HEK293 (cell line): ENCODE results near the gene TOM1L2.

Source experiments
- GFI1B ChIP-seq: fragments of 450-650 bp; formaldehyde crosslinking; IDR thresholded peaks from 2 replicates; pipeline ENCODE4 v1.5.1; 2016; ENCODE audit warnings: missing biosample characterization, missing genetic modification characterization
- KLF16 ChIP-seq: fragments of 450-650 bp; formaldehyde crosslinking; IDR thresholded peaks from 2 replicates; pipeline ENCODE4 v1.5.1; 2017; ENCODE audit warnings: missing biosample characterization, missing genetic modification characterization
- MYNN ChIP-seq: fragments of 450-650 bp; formaldehyde crosslinking; IDR thresholded peaks from 2 replicates; pipeline ENCODE4 v1.5.1; 2016; ENCODE audit warnings: missing biosample characterization, missing genetic modification characterization, borderline replicate concordance
- PRDM10 ChIP-seq: fragments of 450-650 bp; formaldehyde crosslinking; IDR thresholded peaks from 2 replicates; pipeline ENCODE4 v1.5.1; 2016; ENCODE audit warnings: missing biosample characterization, missing genetic modification characterization
- SP3 ChIP-seq: fragments of 450-650 bp; formaldehyde crosslinking; IDR thresholded peaks from 2 replicates; pipeline ENCODE4 v1.5.1; 2016; ENCODE audit warnings: missing biosample characterization, missing genetic modification characterization
- ZBTB17 ChIP-seq: fragments of 450-650 bp; formaldehyde crosslinking; IDR thresholded peaks from 2 replicates; pipeline ENCODE4 v1.5.1; 2016; ENCODE audit warnings: missing biosample characterization, missing genetic modification characterization
- ZEB2 ChIP-seq: fragments of 450-650 bp; formaldehyde crosslinking; IDR thresholded peaks from 2 replicates; pipeline ENCODE4 v1.5.1; 2016; ENCODE audit warnings: missing biosample characterization, missing genetic modification characterization
- ZFP41 ChIP-seq: fragments of 450-650 bp; formaldehyde crosslinking; IDR thresholded peaks from 2 replicates; pipeline ENCODE4 v1.5.1; 2016; ENCODE audit warnings: missing biosample characterization, missing genetic modification characterization, borderline replicate concordance
- ZNF146 ChIP-seq: fragments of 450-650 bp; formaldehyde crosslinking; IDR thresholded peaks from 2 replicates; pipeline ENCODE4 v1.5.1; 2016; ENCODE audit warnings: missing biosample characterization, missing genetic modification characterization
- ZNF155 ChIP-seq: fragments of 450-650 bp; formaldehyde crosslinking; IDR thresholded peaks from 2 replicates; pipeline ENCODE4 v1.5.1; 2016; ENCODE audit warnings: missing biosample characterization, missing genetic modification characterization
- ZNF16 ChIP-seq: fragments of 450-650 bp; formaldehyde crosslinking; IDR thresholded peaks from 2 replicates; pipeline ENCODE4 v1.5.1; 2016; ENCODE audit warnings: low read depth, missing biosample characterization, missing genetic modification characterization
- ZNF175 ChIP-seq: fragments of 450-650 bp; formaldehyde crosslinking; IDR thresholded peaks from 2 replicates; pipeline ENCODE4 v1.5.1; 2016; ENCODE audit warnings: missing biosample characterization, missing genetic modification characterization
- ZNF18 ChIP-seq: fragments of 450-650 bp; formaldehyde crosslinking; IDR thresholded peaks from 2 replicates; pipeline ENCODE4 v1.5.1; 2016; ENCODE audit warnings: missing biosample characterization, missing genetic modification characterization
- ZNF221 ChIP-seq: fragments of 450-650 bp; formaldehyde crosslinking; IDR thresholded peaks from 2 replicates; pipeline ENCODE4 v1.5.1; 2017; ENCODE audit warnings: missing biosample characterization, missing genetic modification characterization, borderline replicate concordance
- ZNF350 ChIP-seq: fragments of 450-650 bp; formaldehyde crosslinking; IDR thresholded peaks from 2 replicates; pipeline ENCODE4 v1.5.0; 2017; ENCODE audit warnings: missing biosample characterization, mild to moderate bottlenecking, missing genetic modification characterization
- ZNF473 ChIP-seq: fragments of 450-650 bp; formaldehyde crosslinking; IDR thresholded peaks from 2 replicates; pipeline ENCODE4 v1.5.1; 2017; ENCODE audit warnings: missing biosample characterization, missing genetic modification characterization
- ZNF529 ChIP-seq: fragments of 450-650 bp; formaldehyde crosslinking; IDR thresholded peaks from 2 replicates; pipeline ENCODE4 v1.5.1; 2017; ENCODE audit warnings: missing genetic modification characterization, missing biosample characterization; ENCODE audit not compliant: insufficient replicate concordance
- ZNF600 ChIP-seq: fragments of 450-650 bp; formaldehyde crosslinking; IDR thresholded peaks from 2 replicates; pipeline ENCODE4 v1.5.1; 2016; ENCODE audit warnings: missing biosample characterization, missing genetic modification characterization
- ZNF629 ChIP-seq: fragments of 450-650 bp; formaldehyde crosslinking; IDR thresholded peaks from 2 replicates; pipeline ENCODE4 v1.5.1; 2017; ENCODE audit warnings: missing biosample characterization, missing genetic modification characterization
- ZNF664 ChIP-seq: fragments of 450-650 bp; formaldehyde crosslinking; IDR thresholded peaks from 2 replicates; pipeline ENCODE4 v1.5.1; 2016; ENCODE audit warnings: missing biosample characterization, missing genetic modification characterization
- ZSCAN30 ChIP-seq: fragments of 450-650 bp; IDR thresholded peaks from 2 replicates; pipeline ENCODE4 v1.5.1; 2018; ENCODE audit warnings: missing biosample characterization, mild to moderate bottlenecking, missing genetic modification characterization, moderate library complexity
- TF ChIP-seq, protein P1 (sequence below): fragments of 450-650 bp; formaldehyde crosslinking; IDR thresholded peaks from 2 replicates; pipeline ENCODE4 v1.5.1; 2016; ENCODE audit warnings: missing biosample characterization, missing genetic modification characterization
- TF ChIP-seq, protein P2 (sequence below): fragments of 450-650 bp; formaldehyde crosslinking; IDR thresholded peaks from 2 replicates; pipeline ENCODE4 v1.5.1; 2016; ENCODE audit warnings: missing biosample characterization, missing genetic modification characterization
- TF ChIP-seq, protein P3 (sequence below): fragments of 450-650 bp; formaldehyde crosslinking; IDR thresholded peaks from 2 replicates; pipeline ENCODE4 v1.5.1; 2016; ENCODE audit warnings: missing biosample characterization, missing genetic modification characterization
- TF ChIP-seq, protein P4 (sequence below): fragments of 450-650 bp; IDR thresholded peaks from 2 replicates; pipeline ENCODE4 v1.5.1; 2018; ENCODE audit warnings: missing biosample characterization, missing genetic modification characterization

Gene TOM1L2

GRCh38 chr17:17972126-17972951, at the start of gene TOM1L2, which contains the start of gene DRC3 (continued):
- TF ChIP-seq, protein P1, sequence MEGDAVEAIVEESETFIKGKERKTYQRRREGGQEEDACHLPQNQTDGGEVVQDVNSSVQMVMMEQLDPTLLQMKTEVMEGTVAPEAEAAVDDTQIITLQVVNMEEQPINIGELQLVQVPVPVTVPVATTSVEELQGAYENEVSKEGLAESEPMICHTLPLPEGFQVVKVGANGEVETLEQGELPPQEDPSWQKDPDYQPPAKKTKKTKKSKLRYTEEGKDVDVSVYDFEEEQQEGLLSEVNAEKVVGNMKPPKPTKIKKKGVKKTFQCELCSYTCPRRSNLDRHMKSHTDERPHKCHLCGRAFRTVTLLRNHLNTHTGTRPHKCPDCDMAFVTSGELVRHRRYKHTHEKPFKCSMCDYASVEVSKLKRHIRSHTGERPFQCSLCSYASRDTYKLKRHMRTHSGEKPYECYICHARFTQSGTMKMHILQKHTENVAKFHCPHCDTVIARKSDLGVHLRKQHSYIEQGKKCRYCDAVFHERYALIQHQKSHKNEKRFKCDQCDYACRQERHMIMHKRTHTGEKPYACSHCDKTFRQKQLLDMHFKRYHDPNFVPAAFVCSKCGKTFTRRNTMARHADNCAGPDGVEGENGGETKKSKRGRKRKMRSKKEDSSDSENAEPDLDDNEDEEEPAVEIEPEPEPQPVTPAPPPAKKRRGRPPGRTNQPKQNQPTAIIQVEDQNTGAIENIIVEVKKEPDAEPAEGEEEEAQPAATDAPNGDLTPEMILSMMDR = no peak
- TF ChIP-seq, protein P2, sequence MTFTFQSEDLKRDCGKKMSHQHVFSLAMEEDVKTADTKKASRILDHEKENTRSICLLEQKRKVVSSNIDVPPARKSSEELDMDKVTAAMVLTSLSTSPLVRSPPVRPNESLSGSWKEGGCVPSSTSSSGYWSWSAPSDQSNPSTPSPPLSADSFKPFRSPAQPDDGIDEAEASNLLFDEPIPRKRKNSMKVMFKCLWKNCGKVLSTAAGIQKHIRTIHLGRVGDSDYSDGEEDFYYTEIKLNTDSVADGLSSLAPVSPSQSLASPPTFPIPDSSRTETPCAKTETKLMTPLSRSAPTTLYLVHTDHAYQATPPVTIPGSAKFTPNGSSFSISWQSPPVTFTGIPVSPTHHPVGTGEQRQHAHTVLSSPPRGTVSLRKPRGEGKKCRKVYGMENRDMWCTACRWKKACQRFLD (tag by site-specific recombination) = no peak
- no peak for TF ChIP-seq ZNF175
- TF ChIP-seq ZNF473 (tag by site-specific recombination) = no peak
- TF ChIP-seq ZBTB17 (tag by site-specific recombination) = peak; percentile 81
- TF ChIP-seq, protein P3, sequence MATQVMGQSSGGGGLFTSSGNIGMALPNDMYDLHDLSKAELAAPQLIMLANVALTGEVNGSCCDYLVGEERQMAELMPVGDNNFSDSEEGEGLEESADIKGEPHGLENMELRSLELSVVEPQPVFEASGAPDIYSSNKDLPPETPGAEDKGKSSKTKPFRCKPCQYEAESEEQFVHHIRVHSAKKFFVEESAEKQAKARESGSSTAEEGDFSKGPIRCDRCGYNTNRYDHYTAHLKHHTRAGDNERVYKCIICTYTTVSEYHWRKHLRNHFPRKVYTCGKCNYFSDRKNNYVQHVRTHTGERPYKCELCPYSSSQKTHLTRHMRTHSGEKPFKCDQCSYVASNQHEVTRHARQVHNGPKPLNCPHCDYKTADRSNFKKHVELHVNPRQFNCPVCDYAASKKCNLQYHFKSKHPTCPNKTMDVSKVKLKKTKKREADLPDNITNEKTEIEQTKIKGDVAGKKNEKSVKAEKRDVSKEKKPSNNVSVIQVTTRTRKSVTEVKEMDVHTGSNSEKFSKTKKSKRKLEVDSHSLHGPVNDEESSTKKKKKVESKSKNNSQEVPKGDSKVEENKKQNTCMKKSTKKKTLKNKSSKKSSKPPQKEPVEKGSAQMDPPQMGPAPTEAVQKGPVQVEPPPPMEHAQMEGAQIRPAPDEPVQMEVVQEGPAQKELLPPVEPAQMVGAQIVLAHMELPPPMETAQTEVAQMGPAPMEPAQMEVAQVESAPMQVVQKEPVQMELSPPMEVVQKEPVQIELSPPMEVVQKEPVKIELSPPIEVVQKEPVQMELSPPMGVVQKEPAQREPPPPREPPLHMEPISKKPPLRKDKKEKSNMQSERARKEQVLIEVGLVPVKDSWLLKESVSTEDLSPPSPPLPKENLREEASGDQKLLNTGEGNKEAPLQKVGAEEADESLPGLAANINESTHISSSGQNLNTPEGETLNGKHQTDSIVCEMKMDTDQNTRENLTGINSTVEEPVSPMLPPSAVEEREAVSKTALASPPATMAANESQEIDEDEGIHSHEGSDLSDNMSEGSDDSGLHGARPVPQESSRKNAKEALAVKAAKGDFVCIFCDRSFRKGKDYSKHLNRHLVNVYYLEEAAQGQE (tag by site-specific recombination) = peak; percentile 13; the same call in 1 of the 2 replicates
- no peak for TF ChIP-seq GFI1B (tag by site-specific recombination)
- TF ChIP-seq ZNF600 (tag by site-specific recombination) = peak; percentile 69
- no peak for TF ChIP-seq ZFP41 (tag by site-specific recombination)
- 0 out of 2 replicates have a peak, but pooled peaks have one; percentile 25 for TF ChIP-seq ZEB2 (tag by site-specific recombination)
- TF ChIP-seq MYNN (tag by site-specific recombination) = peak; percentile 92
- TF ChIP-seq SP3 (tag by site-specific recombination) = peak; percentile 99
- no peak; the same call in 1 of the 2 replicates for TF ChIP-seq PRDM10 (tag by site-specific recombination)
- no peak for TF ChIP-seq ZNF664 (tag by site-specific recombination)
- no peak for TF ChIP-seq ZNF18 (tag by site-specific recombination)
- no peak for TF ChIP-seq ZNF350 (tag by site-specific recombination)
- TF ChIP-seq KLF16 (tag by site-specific recombination) = peak; percentile 37; the same call in 1 of the 2 replicates
- peak; percentile 38; the same call in 1 of the 2 replicates for TF ChIP-seq ZNF629
- no peak for TF ChIP-seq ZNF16 (tag by site-specific recombination)
- TF ChIP-seq ZNF529 (tag by site-specific recombination) = no peak
- TF ChIP-seq ZNF155 (tag by site-specific recombination) = no peak
- no peak for TF ChIP-seq ZNF221 (tag by site-specific recombination)
- TF ChIP-seq, protein P4, sequence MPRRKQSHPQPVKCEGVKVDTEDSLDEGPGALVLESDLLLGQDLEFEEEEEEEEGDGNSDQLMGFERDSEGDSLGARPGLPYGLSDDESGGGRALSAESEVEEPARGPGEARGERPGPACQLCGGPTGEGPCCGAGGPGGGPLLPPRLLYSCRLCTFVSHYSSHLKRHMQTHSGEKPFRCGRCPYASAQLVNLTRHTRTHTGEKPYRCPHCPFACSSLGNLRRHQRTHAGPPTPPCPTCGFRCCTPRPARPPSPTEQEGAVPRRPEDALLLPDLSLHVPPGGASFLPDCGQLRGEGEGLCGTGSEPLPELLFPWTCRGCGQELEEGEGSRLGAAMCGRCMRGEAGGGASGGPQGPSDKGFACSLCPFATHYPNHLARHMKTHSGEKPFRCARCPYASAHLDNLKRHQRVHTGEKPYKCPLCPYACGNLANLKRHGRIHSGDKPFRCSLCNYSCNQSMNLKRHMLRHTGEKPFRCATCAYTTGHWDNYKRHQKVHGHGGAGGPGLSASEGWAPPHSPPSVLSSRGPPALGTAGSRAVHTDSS (tag by site-specific recombination) = no peak
- TF ChIP-seq ZNF146 (tag by site-specific recombination) = no peak
- peak; percentile 66; the same call in 1 of the 2 replicates for TF ChIP-seq ZSCAN30 (tag by site-specific recombination)
